Activated CD8-positive, alpha-beta memory T cell treated with anti-CD3 and anti-CD28 coated beads, Interleukin-2, amount 50 U/mL, for 1 hour (primary cell): ENCODE measurements around the gene DLX5.

Experiments
- DNase-seq: peaks from one replicate; pipeline ENCODE4 v3.0.0-alpha.2; 2020; ENCODE audit errors: extremely low read depth

The DLX5 gene

GRCh38 chr7:96991546-96992191 is 33.0 kb downstream of the DLX5 start:
- no peak for DNase-seq

GRCh38 chr7:96989859-96990317 is 34.7 kb downstream of the DLX5 start:
- DNase-seq: no peak

GRCh38 chr7:96989241-96989858 is 35.3 kb downstream of the DLX5 start:
- DNase-seq: no peak

- no peak for DNase-seq
Measured at GRCh38 chr7:96987719-96988118, 36.9 kb downstream of the DLX5 start.

- DNase-seq: no peak
Measured at GRCh38 chr7:96986901-96987300, 37.7 kb downstream of the DLX5 start.

- no peak for DNase-seq
Measured at GRCh38 chr7:96985992-96986391, 38.6 kb downstream of the DLX5 start.

- DNase-seq: no peak
Measured at GRCh38 chr7:96982586-96982985, 42.0 kb downstream of the DLX5 start.

GRCh38 chr7:96979551-96980276 is 44.9 kb downstream of the DLX5 start:
- DNase-seq: no peak

- DNase-seq: no peak
Measured at GRCh38 chr7:96977445-96977844, 47.2 kb downstream of the DLX5 start.

- DNase-seq: no peak
Measured at GRCh38 chr7:96976106-96976505, 48.5 kb downstream of the DLX5 start.

- no peak for DNase-seq
Measured at GRCh38 chr7:96973986-96974385, 50.6 kb downstream of the DLX5 start.

- DNase-seq: no peak
Measured at GRCh38 chr7:96970739-96971138, 53.9 kb downstream of the DLX5 start.
